ENCODE measurements around the gene NIPSNAP2. TPM values are rescaled to one million over a fixed set of nuclear protein-coding genes. Genes with fewer than 3 reads are reported as not detected.
"Not testable (repeated sequence)": the region's sequence is repeated elsewhere in the genome, so short reads cannot be mapped to it uniquely, and the experiment has no call there.

NIPSNAP2 gene
- total RNA-seq, 4 donors from 2014 or later: 11.0 to 55.5 (median 34.6) TPM

DNA sequence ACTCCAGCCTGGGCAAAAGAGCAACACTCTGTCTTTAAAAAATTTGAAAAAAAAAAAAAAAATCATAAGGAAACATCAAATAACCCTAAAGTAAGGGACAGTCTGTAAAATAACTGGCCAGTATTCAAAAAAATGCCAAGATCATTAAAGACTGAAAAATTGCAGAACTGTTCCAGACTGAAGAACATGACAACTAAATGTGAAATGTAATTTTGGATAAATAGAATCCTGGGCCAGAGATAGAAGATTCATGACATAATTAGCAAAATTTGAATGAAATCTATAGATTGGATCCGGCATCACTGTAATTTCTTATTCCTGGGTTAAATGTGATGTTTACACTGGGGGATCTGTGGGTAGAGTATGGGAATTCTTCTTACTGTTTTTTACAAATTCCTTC, 83.9 kb downstream of the NIPSNAP2 start:
- TF ChIP-seq POLR2A (IDR thresholded peaks at IDR 0.05): no peak
- TF ChIP-seq, protein P1, sequence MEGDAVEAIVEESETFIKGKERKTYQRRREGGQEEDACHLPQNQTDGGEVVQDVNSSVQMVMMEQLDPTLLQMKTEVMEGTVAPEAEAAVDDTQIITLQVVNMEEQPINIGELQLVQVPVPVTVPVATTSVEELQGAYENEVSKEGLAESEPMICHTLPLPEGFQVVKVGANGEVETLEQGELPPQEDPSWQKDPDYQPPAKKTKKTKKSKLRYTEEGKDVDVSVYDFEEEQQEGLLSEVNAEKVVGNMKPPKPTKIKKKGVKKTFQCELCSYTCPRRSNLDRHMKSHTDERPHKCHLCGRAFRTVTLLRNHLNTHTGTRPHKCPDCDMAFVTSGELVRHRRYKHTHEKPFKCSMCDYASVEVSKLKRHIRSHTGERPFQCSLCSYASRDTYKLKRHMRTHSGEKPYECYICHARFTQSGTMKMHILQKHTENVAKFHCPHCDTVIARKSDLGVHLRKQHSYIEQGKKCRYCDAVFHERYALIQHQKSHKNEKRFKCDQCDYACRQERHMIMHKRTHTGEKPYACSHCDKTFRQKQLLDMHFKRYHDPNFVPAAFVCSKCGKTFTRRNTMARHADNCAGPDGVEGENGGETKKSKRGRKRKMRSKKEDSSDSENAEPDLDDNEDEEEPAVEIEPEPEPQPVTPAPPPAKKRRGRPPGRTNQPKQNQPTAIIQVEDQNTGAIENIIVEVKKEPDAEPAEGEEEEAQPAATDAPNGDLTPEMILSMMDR (IDR thresholded peaks at IDR 0.05): no peak
- intact Hi-C loops (cut with DNase I): no loop called here
- no peak for DNase-seq
- Histone ChIP-seq H3K9me3 (no peaks in the 10 kb centered on the region), H3K36me3 (peaks cover 0 to 6% (median 0%) of the 10 kb centered on the region in 3 donors), H3K27ac (peak overlapping the region in 2 of 4 donors; percentile 36 to 80), H3K4me3 (no peak overlapping the region), H3K27me3 (no peaks in the 10 kb centered on the region), H3K4me1 (peaks cover 8 to 63% (median 32%) of the 10 kb centered on the region in 3 donors)
- WGBS, 2 donors: 74 to 88% methylated on average over 1 of the region's 1 CpG

DNA sequence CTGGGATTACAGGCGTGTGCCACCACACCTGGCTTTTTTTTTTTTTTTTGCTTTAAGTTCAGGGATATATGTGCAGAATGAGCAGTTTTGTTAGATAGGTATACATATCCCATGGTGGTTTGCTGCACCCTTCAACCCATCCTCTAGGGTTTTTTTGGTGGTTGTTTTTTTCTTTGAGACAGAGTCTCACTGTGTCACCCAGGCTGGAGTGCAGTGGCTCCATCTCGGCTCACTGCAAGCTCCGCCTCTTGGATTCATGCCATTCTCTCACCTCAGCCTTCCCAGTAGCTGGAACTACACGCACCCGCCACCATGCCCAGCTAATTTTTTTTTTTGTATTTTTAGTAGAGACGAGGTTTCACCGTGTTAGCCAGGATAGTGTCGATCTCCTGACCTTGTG, 84.4 kb downstream of the NIPSNAP2 start:
- H3K9me3 ChIP-seq; H3K27me3 ChIP-seq; DNase-seq; intact Hi-C loops (cut with DNase I); H3K4me3 ChIP-seq: not testable (repeated sequence)
- Histone ChIP-seq H3K27ac (peak overlapping the region in 2 of 4 donors; percentile 25 to 26), H3K4me1 (peaks cover 8 to 68% (median 33%) of the 10 kb centered on the region in 3 donors), H3K36me3 (peaks cover 0 to 11% (median 0%) of the 10 kb centered on the region in 3 donors)
- 45 to 70% methylated on average over 8 of the region's 8 CpGs for WGBS, 2 donors

Other genes with a start within 250 kb of the NIPSNAP2 start
- not detected for gene SEPTIN14, start 101.8 kb upstream of the NIPSNAP2 start, total RNA-seq
- 1 to 10 TPM in 3 of 4 donors, under 1 TPM in 1; 0.38 to 2.3 (median 1.8) TPM for gene ZNF713, start 77.1 kb upstream of the NIPSNAP2 start, total RNA-seq
- gene MRPS17, start 12.7 kb upstream of the NIPSNAP2 start, total RNA-seq: 10 to 100 TPM in 2 of 4 donors, 1 to 10 TPM in 2; 4.3 to 11.8 (median 10.2) TPM
- 10 to 100 TPM; 13.9 to 46.7 (median 27.9) TPM for gene PSPH, start 86.9 kb downstream of the NIPSNAP2 start, total RNA-seq
- 100 to 1,000 TPM in 3 of 4 donors, 10 to 100 TPM in 1; 60.6 to 163 (median 133) TPM for gene CCT6A, start 87.2 kb downstream of the NIPSNAP2 start, total RNA-seq
- gene SUMF2, start 99.7 kb downstream of the NIPSNAP2 start, total RNA-seq: 10 to 100 TPM; 50.3 to 88.1 (median 69.9) TPM
- 1 to 10 TPM in 1 of 4 donors, under 1 TPM in 2, not detected in 1; 0.31 to 2.7 (median 0.57) TPM for gene PHKG1, start 128.4 kb downstream of the NIPSNAP2 start, total RNA-seq
- 100 to 1,000 TPM; 296 to 475 (median 347) TPM for gene CHCHD2, start 141.9 kb downstream of the NIPSNAP2 start, total RNA-seq
- gene NUPR2, start 151.8 kb downstream of the NIPSNAP2 start, total RNA-seq: not detected

All from esophagus squamous epithelium (tissue), 5 donors.